ENCODE measurements around the gene SP5.
"Not testable (repeated sequence)": the region's sequence is repeated elsewhere in the genome, so short reads cannot be mapped to it uniquely, and the experiment has no call there.

Gene SP5

DNA sequence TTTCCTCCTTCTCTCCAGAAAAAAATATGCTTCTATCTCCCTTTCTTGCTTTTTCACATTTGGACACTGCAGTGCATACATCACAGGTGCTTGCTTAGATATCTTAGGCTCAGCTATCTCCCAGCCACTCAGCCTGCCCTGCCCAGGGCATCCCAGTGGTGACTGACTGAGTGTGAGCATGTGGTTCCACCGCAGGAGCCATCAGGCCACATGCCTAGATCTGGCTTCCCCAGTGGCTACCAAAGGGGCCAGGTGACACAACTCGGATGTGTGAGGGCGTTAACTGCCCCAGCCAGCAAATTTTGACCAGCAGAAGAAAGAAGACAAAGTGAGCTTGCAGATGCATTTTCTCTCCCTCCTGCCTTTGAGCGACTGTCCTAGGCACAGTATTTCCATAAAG, 25.5 kb downstream of the SP5 start:
- no peak for DNase-seq

- no peak for DNase-seq
Observed at GRCh38 chr2:170742000-170742399, 26.9 kb downstream of the SP5 start.

DNA sequence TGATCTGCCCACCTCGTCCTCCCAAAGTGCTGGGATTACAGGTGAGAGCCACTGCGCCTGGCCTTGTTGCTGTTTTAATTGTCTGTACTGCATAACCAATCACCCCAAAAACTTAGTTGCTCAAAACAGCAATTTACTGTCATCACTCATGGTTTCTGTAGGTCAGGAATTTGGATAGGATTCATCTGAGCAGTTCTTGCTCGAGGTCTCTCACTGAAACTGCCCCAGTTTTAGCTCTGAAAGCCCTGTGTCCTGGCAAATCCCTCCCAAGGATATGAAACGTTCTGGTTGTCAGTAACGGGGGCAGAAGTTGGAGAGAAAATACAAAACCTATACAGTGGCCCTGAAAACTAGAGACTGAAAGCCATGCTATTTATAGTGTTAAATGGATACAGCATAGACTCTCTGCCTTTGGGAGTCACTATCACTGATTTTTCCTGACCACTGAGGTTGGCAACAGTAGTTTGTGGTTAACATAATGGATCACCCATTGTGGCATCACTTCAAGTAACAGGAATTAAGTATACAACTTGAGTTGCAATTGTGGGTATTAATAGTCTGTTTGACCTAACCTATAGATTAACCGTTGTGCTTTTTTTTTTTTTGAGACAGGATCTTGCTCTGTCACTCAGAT, 27.9 kb downstream of the SP5 start:
- DNase-seq, result no peak

- DNase-seq, result no peak
Observed at GRCh38 chr2:170743530-170744239, 28.5 kb downstream of the SP5 start.

DNA sequence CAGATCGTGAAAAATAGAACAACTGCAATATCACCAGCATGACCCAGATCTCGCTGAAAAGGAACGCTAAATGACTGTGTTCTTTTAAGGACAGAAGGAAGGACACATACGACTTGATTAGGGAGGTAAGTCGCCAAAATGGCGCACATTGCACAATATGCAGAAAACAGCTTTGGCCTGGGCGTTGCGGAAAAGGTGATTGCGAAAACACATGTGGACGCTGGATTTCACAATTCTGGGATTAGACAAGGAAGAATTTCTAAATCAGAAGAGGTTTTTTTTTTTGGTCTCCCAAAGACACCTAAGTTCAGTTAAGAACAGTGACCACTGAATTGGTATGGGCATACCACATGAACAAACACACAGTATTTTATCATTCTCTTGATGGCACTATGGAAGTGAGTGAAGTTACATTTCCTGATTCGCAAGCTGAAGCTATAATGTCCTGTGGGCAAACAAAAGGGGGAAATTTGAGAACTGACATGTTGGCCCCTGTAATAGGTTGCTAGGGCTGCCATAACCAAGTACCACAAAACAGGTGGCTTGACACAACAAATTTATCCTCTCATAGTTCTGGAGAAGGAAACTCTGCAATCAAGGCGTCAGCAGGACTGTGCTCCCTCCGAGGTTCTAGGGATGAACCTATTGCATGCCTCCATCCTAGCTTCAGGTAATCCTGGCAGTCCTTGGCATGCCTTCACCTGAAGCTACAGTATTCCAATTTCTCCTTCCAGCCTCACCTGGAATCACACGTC, 29.3 kb downstream of the SP5 start:
- DNase-seq, result no peak

- no peak for DNase-seq
Observed at GRCh38 chr2:170745305-170745704, 30.2 kb downstream of the SP5 start.

DNA sequence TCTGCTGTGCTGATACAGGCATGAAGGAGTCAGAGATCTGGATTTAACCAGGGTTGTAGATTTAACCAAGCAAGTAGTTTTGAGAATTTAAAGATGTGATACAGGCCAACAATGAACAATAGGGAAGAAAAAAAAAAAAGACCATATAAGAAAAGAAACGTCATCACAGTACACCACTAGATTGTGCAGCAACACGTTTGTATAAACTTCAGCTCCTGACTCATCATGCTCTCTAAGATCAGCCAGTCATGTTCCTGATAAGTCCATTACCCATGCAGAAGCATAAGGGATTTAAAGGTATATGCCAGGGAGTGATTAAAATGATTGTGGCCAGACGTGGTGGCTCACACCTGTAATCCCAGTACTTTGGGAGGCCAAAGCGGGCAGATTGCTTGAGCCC, 32.8 kb downstream of the SP5 start:
- no peak for DNase-seq

- DNase-seq, result not testable (repeated sequence)
Observed at GRCh38 chr2:170751555-170751954, 36.4 kb downstream of the SP5 start.

GRCh38 chr2:170761572-170761971, 46.4 kb downstream of the SP5 start:
- DNase-seq, result no peak

- no peak for DNase-seq
Observed at GRCh38 chr2:170762760-170763159, 47.6 kb downstream of the SP5 start.

DNA sequence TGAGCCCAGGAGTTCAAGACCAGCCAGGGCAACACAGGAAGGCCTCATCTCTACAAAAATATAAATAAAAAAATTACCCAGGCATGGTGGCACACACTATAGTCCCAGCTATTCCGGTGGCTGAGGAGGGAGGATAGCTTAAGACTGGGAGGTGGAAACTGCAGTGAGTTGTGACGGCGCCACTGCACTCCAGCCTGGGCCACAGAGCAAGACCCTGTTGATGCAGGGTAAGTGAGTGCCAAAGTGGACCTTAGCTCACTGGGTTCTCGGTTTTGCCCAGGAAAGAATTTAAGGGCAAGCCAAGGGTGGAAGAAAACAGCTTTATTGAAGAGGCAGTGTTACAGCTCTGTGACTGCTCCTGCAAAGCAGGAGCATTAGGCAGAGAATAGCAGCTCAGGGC, 48.1 kb downstream of the SP5 start:
- no peak for DNase-seq

- no peak for DNase-seq
Observed at GRCh38 chr2:170764880-170765261, 49.7 kb downstream of the SP5 start.

DNA sequence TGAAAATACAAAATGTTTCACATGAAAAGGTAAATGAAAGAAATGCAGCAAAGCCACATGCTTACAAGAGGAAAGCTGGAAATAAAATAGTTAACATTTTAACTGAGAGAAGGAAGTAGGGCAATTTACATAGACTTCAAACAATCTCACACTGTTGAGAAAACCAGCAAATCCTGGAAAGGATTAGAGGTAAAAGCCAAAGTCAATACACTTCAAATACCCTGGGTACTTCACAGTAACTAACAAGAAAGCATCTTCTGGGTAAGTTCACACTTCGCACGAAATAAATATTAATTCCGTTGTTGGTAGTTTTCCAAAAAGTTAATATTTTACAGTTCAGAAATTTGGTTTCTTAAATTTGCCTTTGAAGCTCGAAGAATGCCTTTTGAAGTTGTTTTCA, 51.6 kb downstream of the SP5 start:
- no peak for DNase-seq
